ENCODE data around the gene LRRIQ4.

Gene LRRIQ4

GRCh38 chr3:169812332-169813235 lies at the start of gene LRRIQ4, which contains the start of gene LRRC34:
TSS of gene LRRIQ4 (plus strand) at chr3:169812870. CDS start at chr3:169821922, 9,052 bp downstream.
TSS of gene LRRC34 (minus strand) at chr3:169812904. CDS start at chr3:169812548, 356 bp downstream.
- peak; percentile 91 to 96 for DNase-seq

GRCh38 chr3:169764312-169764881 lies 48.3 kb upstream of the LRRIQ4 start:
- no peak for DNase-seq

- DNase-seq: peak; percentile 76 to 82
These were observed 47.6 kb upstream of the LRRIQ4 start, which contains the start of gene TERC for GRCh38 chr3:169764882-169765612. TSS of gene TERC (minus strand) at chr3:169765060.

GRCh38 chr3:169769287-169770181 lies 43.1 kb upstream of the LRRIQ4 start, which contains the start of gene ACTRT3:
TSS of gene ACTRT3 (minus strand) at chr3:169769561. CDS start at chr3:169769520, 41 bp downstream.
- no peak for DNase-seq

- DNase-seq: peak; percentile 81 to 85
These were observed 41.0 kb upstream of the LRRIQ4 start for GRCh38 chr3:169771497-169772304.

GRCh38 chr3:169772305-169772896 lies 40.3 kb upstream of the LRRIQ4 start:
- peak; percentile 76 to 79 for DNase-seq

GRCh38 chr3:169772897-169773816 lies 39.5 kb upstream of the LRRIQ4 start, which contains the start of gene MYNN:
TSS of gene MYNN (plus strand) at chr3:169773396. CDS start at chr3:169774296, 900 bp downstream.
- DNase-seq: peak; percentile 76 to 85

GRCh38 chr3:169774186-169774585 lies 38.5 kb upstream of the LRRIQ4 start:
- no peak for DNase-seq

GRCh38 chr3:169777822-169778221 lies 34.8 kb upstream of the LRRIQ4 start:
- no peak for DNase-seq

GRCh38 chr3:169780742-169781141 lies 31.9 kb upstream of the LRRIQ4 start:
- no peak for DNase-seq

GRCh38 chr3:169781209-169781855 lies 31.3 kb upstream of the LRRIQ4 start:
- DNase-seq: no peak

GRCh38 chr3:169787120-169787519 lies 25.6 kb upstream of the LRRIQ4 start:
- no peak for DNase-seq

- DNase-seq: no peak
These were observed 24.9 kb upstream of the LRRIQ4 start for GRCh38 chr3:169787791-169788190.

GRCh38 chr3:169790219-169790618 lies 22.5 kb upstream of the LRRIQ4 start:
- DNase-seq: no peak

GRCh38 chr3:169790687-169791429 lies 21.8 kb upstream of the LRRIQ4 start:
- no peak for DNase-seq

GRCh38 chr3:169792359-169792758 lies 20.3 kb upstream of the LRRIQ4 start:
- no peak for DNase-seq

- no peak for DNase-seq
These were observed 8.0 kb upstream of the LRRIQ4 start for GRCh38 chr3:169804681-169805080.

GRCh38 chr3:169809230-169809795 lies 3.4 kb upstream of the LRRIQ4 start:
- no peak for DNase-seq

All from SHP77 (cell line).